IPS-15b (cell line): Measurements from ENCODE around the gene RNH1.
"Not testable (repeated sequence)": the region's sequence is repeated elsewhere in the genome, so short reads cannot be mapped to it uniquely, and the experiment has no call there.

Experiments
- H3K27me3 ChIP-seq: one replicate; pipeline ENCODE4 v1.6.1; 2013; ENCODE audit warnings: low read length; ENCODE audit not compliant: control insufficient read depth, insufficient read depth
- H3K36me3 ChIP-seq: one replicate; pipeline ENCODE4 v1.6.1; 2013; ENCODE audit warnings: low read length; ENCODE audit not compliant: control insufficient read depth, insufficient read depth
- H3K4me1 ChIP-seq: one replicate; pipeline ENCODE4 v1.6.1; 2013; ENCODE audit warnings: mild to moderate bottlenecking, low read length; ENCODE audit not compliant: control insufficient read depth, insufficient read depth
- H3K4me3 ChIP-seq: one replicate; pipeline ENCODE4 v1.5.1; 2013; ENCODE audit warnings: low read depth, low read length
- H3K9ac ChIP-seq: one replicate; pipeline ENCODE4 v1.6.1; 2013; ENCODE audit warnings: low read depth, mild to moderate bottlenecking, low read length
- H3K9me3 ChIP-seq: one replicate; pipeline ENCODE4 v1.6.1; 2013; ENCODE audit warnings: mild to moderate bottlenecking, low read length; ENCODE audit not compliant: control insufficient read depth, insufficient read depth

RNH1 gene

GRCh38 chr11:474914-475506, 32.0 kb downstream of the RNH1 start:
- Histone ChIP-seq H3K36me3 (peaks cover 4% of the 10 kb centered on the region), H3K4me1 (no peaks in the 10 kb centered on the region), H3K27me3 (no peaks in the 10 kb centered on the region), H3K4me3 (no peak overlapping the region), H3K9me3 (no peaks in the 10 kb centered on the region), H3K9ac (no peak overlapping the region)

GRCh38 chr11:473962-474785, 32.9 kb downstream of the RNH1 start:
- Histone ChIP-seq H3K4me1 (peaks cover 4% of the 10 kb centered on the region), H3K27me3 (no peaks in the 10 kb centered on the region), H3K9ac (no peak overlapping the region), H3K36me3 (no peaks in the 10 kb centered on the region), H3K9me3 (no peaks in the 10 kb centered on the region), H3K4me3 (no peak overlapping the region)

GRCh38 chr11:473415-473814, 33.6 kb downstream of the RNH1 start:
- Histone ChIP-seq H3K27me3 (no peaks in the 10 kb centered on the region), H3K36me3 (no peaks in the 10 kb centered on the region), H3K9me3 (no peaks in the 10 kb centered on the region), H3K4me3 (no peak overlapping the region), H3K4me1 (peaks cover 7% of the 10 kb centered on the region), H3K9ac (no peak overlapping the region)

- Histone ChIP-seq H3K4me1 (peaks cover 10% of the 10 kb centered on the region), H3K36me3 (no peaks in the 10 kb centered on the region)
These were observed 34.2 kb downstream of the RNH1 start for GRCh38 chr11:472816-473215.

GRCh38 chr11:472272-472671, 34.8 kb downstream of the RNH1 start:
- H3K9ac ChIP-seq = no peak overlapping the region
- H3K9me3 ChIP-seq = no peaks in the 10 kb centered on the region
- H3K4me1 ChIP-seq = peaks cover 10% of the 10 kb centered on the region
- no peaks in the 10 kb centered on the region for H3K27me3 ChIP-seq
- H3K36me3 ChIP-seq = no peaks in the 10 kb centered on the region
- H3K4me3 ChIP-seq = no peak overlapping the region

More at GRCh38 chr11:472816-473215, 34.2 kb downstream of the RNH1 start:
- Histone ChIP-seq H3K4me3 (no peak overlapping the region), H3K9ac (no peak overlapping the region), H3K9me3 (no peaks in the 10 kb centered on the region), H3K27me3 (no peaks in the 10 kb centered on the region)

- Histone ChIP-seq H3K27me3 (no peaks in the 10 kb centered on the region), H3K9me3 (no peaks in the 10 kb centered on the region), H3K36me3 (no peaks in the 10 kb centered on the region), H3K9ac (no peak overlapping the region), H3K4me3 (no peak overlapping the region), H3K4me1 (peaks cover 10% of the 10 kb centered on the region)
These were observed 35.4 kb downstream of the RNH1 start for GRCh38 chr11:471468-472145.

GRCh38 chr11:469684-470560, 37.1 kb downstream of the RNH1 start:
- H3K9ac ChIP-seq = peak overlapping the region; percentile 37
- H3K4me3 ChIP-seq = no peak overlapping the region

GRCh38 chr11:469026-469683, 37.9 kb downstream of the RNH1 start:
- H3K4me3 ChIP-seq, H3K36me3 ChIP-seq, H3K27me3 ChIP-seq, H3K9me3 ChIP-seq: not testable (repeated sequence)
- Histone ChIP-seq H3K9ac (peak overlapping the region; percentile 37), H3K4me1 (peaks cover 10% of the 10 kb centered on the region)

More at GRCh38 chr11:469684-470560, 37.1 kb downstream of the RNH1 start:
- H3K36me3 ChIP-seq = no peaks in the 10 kb centered on the region
- H3K27me3 ChIP-seq = no peaks in the 10 kb centered on the region
- H3K9me3 ChIP-seq = no peaks in the 10 kb centered on the region
- H3K4me1 ChIP-seq = peaks cover 10% of the 10 kb centered on the region

- Histone ChIP-seq H3K4me3 (no peak overlapping the region), H3K36me3 (no peaks in the 10 kb centered on the region), H3K27me3 (no peaks in the 10 kb centered on the region), H3K9me3 (no peaks in the 10 kb centered on the region), H3K9ac (no peak overlapping the region), H3K4me1 (peaks cover 10% of the 10 kb centered on the region)
These were observed 38.5 kb downstream of the RNH1 start for GRCh38 chr11:468493-468892.

- Histone ChIP-seq H3K9me3 (no peaks in the 10 kb centered on the region), H3K4me3 (no peak overlapping the region), H3K36me3 (no peaks in the 10 kb centered on the region), H3K9ac (no peak overlapping the region), H3K4me1 (peaks cover 10% of the 10 kb centered on the region), H3K27me3 (no peaks in the 10 kb centered on the region)
These were observed 39.0 kb downstream of the RNH1 start for GRCh38 chr11:468036-468435.
